GM06990 (cell line): ENCODE measurements around the gene SP3.

Source experiments
- DNase-seq: peaks from one replicate; pipeline ENCODE4 v3.0.0-alpha.2; 2011; ENCODE audit not compliant: insufficient read length; ENCODE audit errors: extremely low read depth
- H3K27me3 ChIP-seq: replicated peaks from 2 replicates; pipeline ENCODE4 v1.6.0; 2011; ENCODE audit warnings: low read length; ENCODE audit not compliant: control insufficient read depth, insufficient read depth
- H3K36me3 ChIP-seq: 2 replicates; pipeline ENCODE4 v1.5.1; 2011; ENCODE audit warnings: low read length; ENCODE audit not compliant: control insufficient read depth, insufficient read depth
- H3K4me3 ChIP-seq: replicated peaks from 2 replicates; pipeline ENCODE4 v1.5.1; 2011; ENCODE audit warnings: low read depth, mild to moderate bottlenecking, control low read depth, low read length
- TF ChIP-seq, protein P1 (sequence below): IDR thresholded peaks from 2 replicates; pipeline ENCODE4 v1.5.1; 2011; ENCODE audit warnings: low read length, control low read depth, mild to moderate bottlenecking, inconsistent platforms; ENCODE audit not compliant: insufficient read depth, poor library complexity, severe bottlenecking

SP3 gene

DNA sequence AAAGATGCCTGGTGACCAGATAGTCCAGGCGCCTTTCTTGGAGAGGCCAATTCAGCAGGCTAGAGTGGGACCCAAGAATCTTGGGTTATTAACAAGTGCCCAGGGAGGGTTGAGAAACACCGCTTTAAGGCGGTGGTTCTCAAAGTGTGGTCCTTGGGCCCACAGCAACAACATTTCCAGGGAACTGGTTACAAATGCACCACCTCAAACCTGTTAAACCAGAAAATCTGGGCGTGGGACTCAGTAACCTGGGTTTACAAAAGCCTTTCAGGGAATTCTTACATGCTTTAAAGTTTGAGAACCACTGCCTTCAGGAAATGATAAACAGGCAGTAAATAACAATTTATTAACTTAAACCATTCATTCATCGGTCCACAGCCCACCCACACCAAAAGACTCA, 92.5 kb downstream of the SP3 start:
- no peak overlapping the region for H3K4me3 ChIP-seq

DNA sequence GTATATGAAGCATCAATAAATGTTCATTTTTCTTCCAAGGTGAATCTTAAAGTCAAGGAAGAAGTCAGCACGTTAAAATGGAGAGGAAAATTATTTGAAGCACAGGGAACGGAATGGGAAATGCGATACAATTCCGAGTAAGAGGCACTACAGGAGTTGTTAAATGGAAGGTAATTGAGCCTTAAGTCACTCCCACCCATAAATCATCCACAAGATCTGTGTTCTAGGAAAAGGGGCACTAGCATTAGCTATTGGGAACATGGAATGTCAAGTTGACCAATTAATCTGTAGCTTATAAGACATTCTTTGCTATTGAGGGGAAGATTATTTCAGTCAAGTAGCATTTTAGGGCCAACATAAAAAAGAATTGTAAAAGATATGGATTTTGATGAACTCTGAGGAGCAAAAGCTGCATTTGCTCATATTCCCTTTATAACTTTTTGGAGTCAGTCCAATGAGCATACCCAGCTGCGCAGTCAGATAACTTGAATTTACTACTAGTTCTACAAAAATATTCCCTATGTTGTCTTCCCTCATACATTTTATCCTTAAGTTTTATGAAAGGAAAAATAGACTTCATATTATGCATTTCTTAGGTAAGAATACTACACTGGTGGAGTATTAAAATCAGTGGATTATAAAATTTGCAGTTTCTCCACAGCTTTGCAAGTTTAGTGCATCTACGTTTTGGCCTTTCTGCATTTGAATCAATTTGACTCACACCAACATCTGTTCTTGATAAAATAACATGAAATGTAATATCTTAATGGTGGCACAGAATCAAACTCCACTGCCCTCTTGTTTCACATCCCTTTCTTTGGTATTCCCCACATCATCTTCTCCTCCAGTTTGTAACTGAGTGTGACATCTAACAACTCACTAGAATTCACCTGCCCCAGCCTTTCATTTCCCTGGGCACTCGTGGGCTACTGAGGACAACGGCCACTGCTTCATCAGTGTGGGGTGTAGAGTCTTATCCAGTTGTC, 95.6 kb downstream of the SP3 start:
- TF ChIP-seq, protein P1, sequence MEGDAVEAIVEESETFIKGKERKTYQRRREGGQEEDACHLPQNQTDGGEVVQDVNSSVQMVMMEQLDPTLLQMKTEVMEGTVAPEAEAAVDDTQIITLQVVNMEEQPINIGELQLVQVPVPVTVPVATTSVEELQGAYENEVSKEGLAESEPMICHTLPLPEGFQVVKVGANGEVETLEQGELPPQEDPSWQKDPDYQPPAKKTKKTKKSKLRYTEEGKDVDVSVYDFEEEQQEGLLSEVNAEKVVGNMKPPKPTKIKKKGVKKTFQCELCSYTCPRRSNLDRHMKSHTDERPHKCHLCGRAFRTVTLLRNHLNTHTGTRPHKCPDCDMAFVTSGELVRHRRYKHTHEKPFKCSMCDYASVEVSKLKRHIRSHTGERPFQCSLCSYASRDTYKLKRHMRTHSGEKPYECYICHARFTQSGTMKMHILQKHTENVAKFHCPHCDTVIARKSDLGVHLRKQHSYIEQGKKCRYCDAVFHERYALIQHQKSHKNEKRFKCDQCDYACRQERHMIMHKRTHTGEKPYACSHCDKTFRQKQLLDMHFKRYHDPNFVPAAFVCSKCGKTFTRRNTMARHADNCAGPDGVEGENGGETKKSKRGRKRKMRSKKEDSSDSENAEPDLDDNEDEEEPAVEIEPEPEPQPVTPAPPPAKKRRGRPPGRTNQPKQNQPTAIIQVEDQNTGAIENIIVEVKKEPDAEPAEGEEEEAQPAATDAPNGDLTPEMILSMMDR, result no peak
- DNase-seq, result no peak
- H3K27me3 ChIP-seq, result no peaks in the 10 kb centered on the region
- no peaks in the 10 kb centered on the region for H3K36me3 ChIP-seq
- no peak overlapping the region for H3K4me3 ChIP-seq

More for the DNA sequence above, 92.5 kb downstream of the SP3 start:
- no peak for DNase-seq
- TF ChIP-seq, protein P1, result no peak
- H3K36me3 ChIP-seq, result no peaks in the 10 kb centered on the region
- no peaks in the 10 kb centered on the region for H3K27me3 ChIP-seq

DNA sequence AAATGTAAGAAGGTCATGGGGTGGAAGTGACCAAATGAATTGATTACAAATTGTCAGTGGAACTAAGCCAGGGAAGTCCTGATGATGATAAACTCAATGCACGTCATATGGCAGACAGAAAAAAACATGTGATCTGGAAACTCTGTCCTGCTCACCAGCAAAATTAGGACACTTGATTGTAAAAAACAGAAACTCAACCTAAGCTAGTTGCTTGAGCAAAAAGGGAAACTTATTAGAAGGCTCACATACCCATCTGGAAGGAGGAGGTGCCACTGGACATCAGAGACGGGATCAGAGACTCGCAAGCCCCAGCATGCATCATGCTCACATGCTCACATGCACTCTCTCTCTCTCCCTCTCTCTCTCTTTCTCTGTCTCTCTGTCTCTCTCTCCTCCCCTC, 96.8 kb downstream of the SP3 start:
- H3K36me3 ChIP-seq, result no peaks in the 10 kb centered on the region
- no peak for DNase-seq
- TF ChIP-seq, protein P1, result no peak
- no peaks in the 10 kb centered on the region for H3K27me3 ChIP-seq
- H3K4me3 ChIP-seq, result no peak overlapping the region

DNA sequence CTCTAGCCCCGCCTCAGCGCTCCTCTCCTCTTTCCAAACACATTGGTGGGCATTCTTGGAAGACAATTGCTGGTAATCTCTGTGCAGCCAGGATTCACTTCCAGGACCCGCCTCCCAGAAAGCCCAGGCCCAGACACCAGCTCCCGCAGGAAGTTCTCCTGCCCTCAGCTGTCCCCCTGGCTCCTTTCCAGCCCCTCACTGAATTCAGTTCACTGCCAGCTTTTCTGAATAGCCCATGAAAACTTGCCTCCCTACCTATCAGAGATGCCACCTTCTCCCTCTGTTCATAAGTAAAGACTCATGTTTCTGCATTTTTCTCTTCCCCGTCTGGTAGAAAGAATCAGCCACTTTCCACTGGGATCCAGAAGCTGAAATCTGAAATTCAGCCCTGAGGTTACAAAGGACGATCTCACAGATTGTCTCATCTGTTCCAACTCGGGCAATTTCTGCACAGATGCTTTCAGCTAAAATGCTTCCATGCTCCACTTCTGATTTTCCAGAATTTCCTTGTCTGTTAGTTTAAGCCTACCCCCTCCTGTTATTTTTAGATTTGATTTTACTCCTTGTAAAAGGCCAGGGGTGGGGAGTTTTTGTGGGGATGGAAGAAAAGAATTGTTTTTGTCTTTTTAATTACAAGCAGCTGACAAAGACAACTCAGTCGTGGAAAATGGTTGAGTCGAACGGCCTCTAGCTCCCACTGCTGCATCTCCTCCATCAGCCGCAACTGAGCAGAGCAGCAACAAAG, 98.1 kb downstream of the SP3 start:
- no peaks in the 10 kb centered on the region for H3K27me3 ChIP-seq
- H3K4me3 ChIP-seq, result no peak overlapping the region
- TF ChIP-seq, protein P1, result no peak
- DNase-seq, result no peak
- no peaks in the 10 kb centered on the region for H3K36me3 ChIP-seq

DNA sequence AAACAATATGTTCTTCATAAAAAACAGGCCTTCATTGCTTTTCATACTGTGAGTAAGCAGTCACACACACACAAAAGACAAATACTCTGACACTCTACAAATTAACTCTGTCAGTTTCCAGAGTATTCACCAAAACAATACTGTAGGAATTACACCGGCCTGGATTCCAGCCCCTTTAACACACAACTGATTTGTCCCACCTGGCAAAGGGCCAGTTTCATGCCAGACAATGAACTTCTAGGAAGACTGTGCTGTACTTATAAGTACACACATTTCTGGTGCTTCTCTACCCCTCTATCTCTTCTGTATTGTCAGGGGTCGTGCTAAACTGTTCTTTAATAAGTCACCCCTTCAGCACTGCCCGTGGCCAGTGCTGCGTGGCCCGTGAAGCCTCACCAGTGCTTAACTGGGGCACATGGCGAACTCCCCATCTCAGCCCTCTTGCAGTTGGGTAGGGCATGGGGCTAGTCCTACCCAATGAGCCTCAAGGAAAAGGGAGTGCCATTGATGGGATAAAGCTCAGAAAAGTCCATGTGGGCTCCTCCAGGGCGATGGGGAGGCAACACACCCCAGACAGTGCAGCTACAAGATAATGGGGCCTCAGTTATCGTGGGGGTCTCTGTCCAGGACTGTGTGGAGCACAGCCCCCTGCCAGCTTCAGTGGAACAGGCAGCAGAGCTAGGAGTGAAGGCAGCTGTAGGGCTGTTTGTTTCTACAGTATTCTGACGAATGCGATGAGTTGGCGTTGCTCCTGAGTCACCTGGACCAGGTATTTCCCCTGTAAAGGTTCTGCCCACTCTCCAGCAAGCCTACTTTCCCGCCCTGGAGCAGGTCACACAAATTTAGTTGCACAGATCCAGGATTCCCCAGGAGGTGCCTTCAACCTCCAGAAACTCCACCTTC, 99.0 kb downstream of the SP3 start:
- TF ChIP-seq, protein P1, result no peak
- no peak overlapping the region for H3K4me3 ChIP-seq
- H3K27me3 ChIP-seq, result no peaks in the 10 kb centered on the region
- no peak for DNase-seq
- no peaks in the 10 kb centered on the region for H3K36me3 ChIP-seq
